SK-N-SH (cell line): ENCODE measurements around the gene BBC3.

Experiments
- CTCF ChIP-seq: fragments of 200-600 bp; sonication (generic); IDR thresholded peaks from 2 replicates; pipeline ENCODE4 v1.6.1; 2017; ENCODE audit warnings: antibody characterized with exemption, mild to moderate bottlenecking, moderate library complexity
- ELF1 ChIP-seq: IDR thresholded peaks from 2 replicates; pipeline ENCODE4 v1.4.0; 2012
- MAX ChIP-seq: IDR thresholded peaks from 2 replicates; pipeline ENCODE4 v1.4.0; 2012; ENCODE audit warnings: low read depth
- MXI1 ChIP-seq: IDR thresholded peaks from 2 replicates; pipeline ENCODE4 v1.6.1; 2012; ENCODE audit warnings: mild to moderate bottlenecking, low read depth, low read length, improper control_type of control experiment
- NFIC ChIP-seq: IDR thresholded peaks from 2 replicates; pipeline ENCODE4 v1.4.0; 2012; ENCODE audit warnings: borderline replicate concordance
- POLR2AphosphoS5 ChIP-seq: IDR thresholded peaks from 2 replicates; pipeline ENCODE4 v1.6.1; 2012; ENCODE audit warnings: low read depth, low read length
- RAD21 ChIP-seq: IDR thresholded peaks from 2 replicates; pipeline ENCODE4 v1.6.1; 2012; ENCODE audit warnings: mild to moderate bottlenecking, low read length
- RFX5 ChIP-seq: IDR thresholded peaks from 2 replicates; pipeline ENCODE4 v1.6.1; 2012; ENCODE audit warnings: mild to moderate bottlenecking, improper control_type of control experiment, low read length
- RXRA ChIP-seq: IDR thresholded peaks from 2 replicates; pipeline ENCODE4 v1.4.0; 2012; ENCODE audit warnings: low read depth, mild to moderate bottlenecking, borderline replicate concordance
- SIN3A ChIP-seq: IDR thresholded peaks from 2 replicates; pipeline ENCODE4 v1.6.1; 2012; ENCODE audit warnings: low read depth, mild to moderate bottlenecking, low read length, moderate library complexity, borderline replicate concordance
- SMC3 ChIP-seq: IDR thresholded peaks from 2 replicates; pipeline ENCODE4 v1.6.1; 2012; ENCODE audit warnings: low read depth, low read length, improper control_type of control experiment
- TEAD4 ChIP-seq: IDR thresholded peaks from 2 replicates; pipeline ENCODE4 v1.4.0; 2012; ENCODE audit warnings: mild to moderate bottlenecking, borderline replicate concordance; ENCODE audit not compliant: insufficient read depth
- YY1 ChIP-seq: IDR thresholded peaks from 2 replicates; pipeline ENCODE4 v1.4.0; 2012; ENCODE audit warnings: low read depth, mild to moderate bottlenecking

GRCh38 chr19:47243364-47243775, 12.4 kb upstream of the BBC3 start:
- TF ChIP-seq CTCF (no peak), RAD21 (no peak), POLR2AphosphoS5 (no peak), ELF1 (no peak), SMC3 (no peak), YY1 (no peak), RXRA (no peak), NFIC (no peak), MAX (no peak), RFX5 (no peak), SIN3A (no peak), TEAD4 (no peak), MXI1 (no peak)
